GM12864 (cell line): ENCODE data around the gene FAM3A.
A peak's percentile ranks its signal among the peaks of the same experiment; 100 is the strongest.

Source experiments
- DNase-seq: peaks from one replicate; pipeline ENCODE4 v3.0.0-alpha.2; 2011; ENCODE audit warnings: low read depth
- H3K4me3 ChIP-seq: 2 replicates; pipeline ENCODE4 v1.5.1; 2011; ENCODE audit warnings: mild to moderate bottlenecking, low read depth, low read length, control low read depth
- CTCF ChIP-seq: IDR thresholded peaks from 2 replicates; pipeline ENCODE4 v1.5.1; 2011; ENCODE audit warnings: low read depth, mild to moderate bottlenecking, moderate library complexity, low read length, control low read depth, inconsistent platforms; ENCODE audit errors: missing control alignments

The FAM3A gene

DNA sequence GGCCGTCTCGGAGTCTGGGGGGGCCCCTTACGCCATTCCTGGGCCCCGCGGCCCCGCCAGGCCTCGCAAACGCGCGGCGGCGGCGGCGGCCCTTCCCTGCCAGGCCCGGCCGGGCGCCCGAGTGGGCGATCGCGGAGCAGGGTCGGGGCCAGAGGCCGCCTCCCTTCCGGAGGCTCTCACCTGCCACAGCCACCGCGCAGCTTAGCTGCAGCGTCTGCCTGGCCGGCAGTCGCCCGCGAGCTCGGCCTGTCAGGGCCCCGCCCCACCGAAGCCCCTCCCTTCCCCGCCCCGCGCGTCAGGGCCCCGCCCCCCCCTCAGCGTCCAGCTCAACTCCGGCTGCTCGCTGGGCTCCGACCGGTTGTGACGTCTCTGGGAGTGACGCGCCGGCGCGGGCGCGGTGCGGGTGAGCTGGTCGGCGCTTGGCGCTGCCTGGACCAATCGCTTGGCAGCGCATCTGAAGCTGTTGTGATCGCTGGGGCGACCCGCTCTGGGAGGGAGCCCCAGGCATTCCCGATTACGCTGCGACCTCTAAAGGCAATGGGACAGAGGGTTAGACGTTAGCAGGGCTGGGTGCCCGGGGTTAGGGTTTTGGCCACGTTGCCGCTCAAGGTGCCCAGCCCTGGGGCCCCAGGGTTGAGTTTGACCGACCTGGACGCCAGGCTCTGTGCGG is 25.5 kb downstream of the FAM3A start, which contains the start of gene SLC10A3:
Gene SLC10A3, minus strand, starts transcription at position 216 of the 670 bp plus-strand sequence. CDS start 1,689 bp downstream, outside the sequence.
- H3K4me3 ChIP-seq: peak within 1 kb of the TSS; percentile 64
- TF ChIP-seq CTCF: no peak
- DNase-seq: peak; percentile 79

DNA sequence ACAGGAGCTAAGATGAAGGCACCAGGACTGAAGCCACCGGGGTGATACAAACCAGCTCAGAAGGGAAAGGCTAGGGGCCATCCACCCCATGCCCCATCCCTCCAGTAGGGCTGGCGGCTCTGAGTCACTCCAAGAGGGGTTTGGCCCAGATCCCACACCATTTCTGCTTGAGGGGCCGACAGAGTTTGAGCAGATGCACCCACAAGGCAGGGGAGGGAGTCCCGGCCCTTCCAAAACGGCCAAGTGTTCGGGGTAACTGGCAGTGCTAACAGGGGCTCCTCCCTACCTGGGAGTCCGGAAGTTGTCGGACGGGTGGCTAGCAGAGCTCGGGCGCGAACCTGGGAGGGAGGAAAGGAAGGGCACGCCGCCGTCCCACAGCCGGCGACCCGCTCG is 26.0 kb downstream of the FAM3A start:
- TF ChIP-seq CTCF: no peak
- H3K4me3 ChIP-seq: peak overlapping the region; percentile 61
- no peak for DNase-seq

DNA sequence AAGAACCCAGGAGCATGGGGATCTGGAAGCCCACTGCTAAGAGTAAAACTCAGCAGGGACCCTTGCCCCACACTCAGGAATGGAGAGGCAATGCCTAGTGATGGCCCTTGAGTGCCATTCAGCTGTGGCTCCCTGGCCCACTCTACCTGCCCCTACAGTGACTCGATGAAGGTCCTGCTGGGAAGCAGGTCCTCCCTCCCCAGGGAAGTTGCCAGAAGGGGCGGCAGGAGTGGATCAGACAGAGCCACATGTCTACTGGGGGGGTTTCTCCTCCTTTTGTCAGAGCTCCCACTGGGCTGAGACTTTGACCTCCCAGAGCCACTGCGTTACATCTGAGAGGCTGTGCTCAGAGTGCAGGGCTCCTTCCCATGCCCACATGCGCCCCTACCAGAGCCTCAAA is 26.9 kb downstream of the FAM3A start:
- TF ChIP-seq CTCF: no peak
- peak overlapping the region; percentile 61 for H3K4me3 ChIP-seq
- no peak for DNase-seq

- H3K4me3 ChIP-seq: no peak overlapping the region
- no peak for TF ChIP-seq CTCF
- DNase-seq: no peak
These were observed 27.5 kb downstream of the FAM3A start for GRCh38 chrX:154488336-154489075.

- no peak for DNase-seq
- H3K4me3 ChIP-seq: no peak overlapping the region
These were observed 28.3 kb downstream of the FAM3A start for GRCh38 chrX:154487518-154488290.

More at GRCh38 chrX:154487518-154488290, 28.3 kb downstream of the FAM3A start:
- no peak for TF ChIP-seq CTCF
